ENCODE data around the gene CFAP97.

- no peak for TF ChIP-seq CTCF (IDR thresholded peaks at IDR 0.05)
- no peak for TF ChIP-seq POLR2A (IDR thresholded peaks at IDR 0.05)
Observed at GRCh38 chr4:185217408-185217975, 13.7 kb upstream of the CFAP97 start.

All from body of pancreas (tissue), 4 donors.